ENCODE measurements around the gene GSTA1.
"Not testable (repeated sequence)": the region's sequence is repeated elsewhere in the genome, so short reads cannot be mapped to it uniquely, and the experiment has no call there.

Gene GSTA1

GRCh38 chr6:52829046-52829817 is 25.6 kb upstream of the GSTA1 start:
- DNase-seq (ENCODE audit: low read depth in 1 of 2, low spot score in 1 of 2) = no peak
- Histone ChIP-seq H3K27ac (replicated peaks) (no peak overlapping the region), H3K4me3 (replicated peaks; ENCODE audit: insufficient read depth, low read length) (no peak overlapping the region), H3K27me3 (ENCODE audit: insufficient read depth, poor library complexity, severe bottlenecking) (no peaks in the 10 kb centered on the region)
- TF ChIP-seq GABPA (IDR thresholded peaks at IDR 0.05; ENCODE audit: low read depth) (no peak), REST (IDR thresholded peaks at IDR 0.05; ENCODE audit: insufficient replicate concordance, low read depth) (no peak), SPI1 (IDR thresholded peaks at IDR 0.05; ENCODE audit: borderline replicate concordance, low read depth) (no peak), POLR2AphosphoS5 (IDR thresholded peaks at IDR 0.05; ENCODE audit: low read depth) (no peak)
- TF ChIP-seq, protein P1, sequence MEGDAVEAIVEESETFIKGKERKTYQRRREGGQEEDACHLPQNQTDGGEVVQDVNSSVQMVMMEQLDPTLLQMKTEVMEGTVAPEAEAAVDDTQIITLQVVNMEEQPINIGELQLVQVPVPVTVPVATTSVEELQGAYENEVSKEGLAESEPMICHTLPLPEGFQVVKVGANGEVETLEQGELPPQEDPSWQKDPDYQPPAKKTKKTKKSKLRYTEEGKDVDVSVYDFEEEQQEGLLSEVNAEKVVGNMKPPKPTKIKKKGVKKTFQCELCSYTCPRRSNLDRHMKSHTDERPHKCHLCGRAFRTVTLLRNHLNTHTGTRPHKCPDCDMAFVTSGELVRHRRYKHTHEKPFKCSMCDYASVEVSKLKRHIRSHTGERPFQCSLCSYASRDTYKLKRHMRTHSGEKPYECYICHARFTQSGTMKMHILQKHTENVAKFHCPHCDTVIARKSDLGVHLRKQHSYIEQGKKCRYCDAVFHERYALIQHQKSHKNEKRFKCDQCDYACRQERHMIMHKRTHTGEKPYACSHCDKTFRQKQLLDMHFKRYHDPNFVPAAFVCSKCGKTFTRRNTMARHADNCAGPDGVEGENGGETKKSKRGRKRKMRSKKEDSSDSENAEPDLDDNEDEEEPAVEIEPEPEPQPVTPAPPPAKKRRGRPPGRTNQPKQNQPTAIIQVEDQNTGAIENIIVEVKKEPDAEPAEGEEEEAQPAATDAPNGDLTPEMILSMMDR (IDR thresholded peaks at IDR 0.05; ENCODE audit: insufficient read depth, low read length) = no peak

DNA sequence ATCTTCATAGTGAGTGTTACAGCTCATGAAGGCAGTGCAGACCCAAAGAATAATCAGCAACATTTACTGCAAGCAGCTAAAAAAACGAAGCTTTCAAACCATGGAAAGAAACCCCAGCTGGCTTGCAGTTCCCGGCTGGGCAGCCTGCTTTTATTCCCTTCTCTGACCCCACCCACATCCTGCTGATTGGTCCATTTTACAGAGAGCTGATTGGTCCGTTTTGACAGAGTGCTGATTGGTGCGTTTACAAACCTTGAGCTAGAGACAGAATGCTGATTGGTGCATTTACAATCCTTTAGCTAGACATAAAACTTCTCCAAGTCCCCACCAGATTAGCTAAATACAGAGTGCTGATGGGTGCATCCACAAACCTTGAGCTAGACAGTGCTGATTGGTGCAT is 25.0 kb upstream of the GSTA1 start:
- DNase-seq (ENCODE audit: low read depth in 1 of 2, low spot score in 1 of 2); H3K27me3 ChIP-seq (ENCODE audit: insufficient read depth, poor library complexity, severe bottlenecking); H3K4me3 ChIP-seq (replicated peaks; ENCODE audit: insufficient read depth, low read length); H3K27ac ChIP-seq (replicated peaks): not testable (repeated sequence)

DNA sequence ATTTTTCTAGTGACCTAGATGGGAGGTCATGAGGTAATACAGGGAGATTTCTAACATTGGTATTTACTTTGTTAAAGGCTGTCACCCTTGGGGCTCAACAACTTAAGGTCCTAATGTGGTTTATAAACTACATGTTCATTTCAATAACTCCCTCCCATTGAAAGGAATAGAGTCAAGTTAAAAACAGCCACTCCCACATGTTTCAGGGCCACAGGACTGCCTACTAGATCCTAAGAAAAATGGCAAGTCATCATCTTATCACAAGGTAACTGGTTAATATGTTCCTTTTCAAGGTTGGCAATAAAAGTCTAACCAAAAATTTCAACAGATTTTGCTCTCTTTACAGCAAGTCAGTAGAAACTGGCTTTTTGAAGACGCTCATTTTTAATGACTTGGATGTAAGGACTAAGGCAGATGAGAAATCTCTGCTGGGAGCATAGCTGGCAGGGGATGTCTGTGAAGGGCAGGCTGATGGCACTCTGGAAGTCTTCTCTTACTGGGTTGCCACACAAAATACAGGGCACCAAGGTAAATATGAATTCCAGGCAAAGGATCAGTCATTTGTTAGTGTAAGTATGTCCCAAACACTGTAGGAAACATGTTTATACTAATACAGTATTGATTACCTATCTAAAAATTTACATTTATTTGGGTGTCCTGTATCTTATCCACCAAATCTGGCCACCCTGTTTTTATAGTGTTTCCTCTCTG is 23.6 kb upstream of the GSTA1 start:
- not testable (repeated sequence) for H3K4me3 ChIP-seq (replicated peaks; ENCODE audit: insufficient read depth, low read length); H3K27me3 ChIP-seq (ENCODE audit: insufficient read depth, poor library complexity, severe bottlenecking); H3K27ac ChIP-seq (replicated peaks); DNase-seq (ENCODE audit: low read depth in 1 of 2, low spot score in 1 of 2)

DNA sequence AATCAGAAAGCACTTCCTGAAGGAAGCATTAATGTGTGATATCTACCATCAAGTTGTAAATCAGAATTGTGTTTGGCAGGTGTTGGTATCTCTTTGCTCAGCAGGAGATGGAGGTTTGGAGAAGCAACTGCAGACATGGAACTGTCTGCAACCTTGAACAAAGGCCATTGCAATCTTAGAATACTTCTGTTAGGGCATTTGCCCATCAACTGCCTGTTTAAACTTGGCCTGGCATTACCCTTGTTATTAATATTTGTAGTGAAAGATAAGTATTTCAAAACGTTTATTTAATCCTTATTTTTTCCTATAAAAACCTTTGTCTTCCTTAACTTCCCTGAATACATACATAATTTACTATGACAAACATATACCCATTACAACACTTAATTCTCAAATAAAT is 22.9 kb upstream of the GSTA1 start:
- TF ChIP-seq SPI1 (IDR thresholded peaks at IDR 0.05; ENCODE audit: borderline replicate concordance, low read depth) (no peak), POLR2AphosphoS5 (IDR thresholded peaks at IDR 0.05; ENCODE audit: low read depth) (no peak), REST (IDR thresholded peaks at IDR 0.05; ENCODE audit: insufficient replicate concordance, low read depth) (no peak), GABPA (IDR thresholded peaks at IDR 0.05; ENCODE audit: low read depth) (no peak)
- TF ChIP-seq, protein P1 (IDR thresholded peaks at IDR 0.05; ENCODE audit: insufficient read depth, low read length) = no peak
- DNase-seq (ENCODE audit: low read depth in 1 of 2, low spot score in 1 of 2) = no peak
- Histone ChIP-seq H3K4me3 (replicated peaks; ENCODE audit: insufficient read depth, low read length) (no peak overlapping the region), H3K27ac (replicated peaks) (no peak overlapping the region), H3K27me3 (ENCODE audit: insufficient read depth, poor library complexity, severe bottlenecking) (no peaks in the 10 kb centered on the region)

DNA sequence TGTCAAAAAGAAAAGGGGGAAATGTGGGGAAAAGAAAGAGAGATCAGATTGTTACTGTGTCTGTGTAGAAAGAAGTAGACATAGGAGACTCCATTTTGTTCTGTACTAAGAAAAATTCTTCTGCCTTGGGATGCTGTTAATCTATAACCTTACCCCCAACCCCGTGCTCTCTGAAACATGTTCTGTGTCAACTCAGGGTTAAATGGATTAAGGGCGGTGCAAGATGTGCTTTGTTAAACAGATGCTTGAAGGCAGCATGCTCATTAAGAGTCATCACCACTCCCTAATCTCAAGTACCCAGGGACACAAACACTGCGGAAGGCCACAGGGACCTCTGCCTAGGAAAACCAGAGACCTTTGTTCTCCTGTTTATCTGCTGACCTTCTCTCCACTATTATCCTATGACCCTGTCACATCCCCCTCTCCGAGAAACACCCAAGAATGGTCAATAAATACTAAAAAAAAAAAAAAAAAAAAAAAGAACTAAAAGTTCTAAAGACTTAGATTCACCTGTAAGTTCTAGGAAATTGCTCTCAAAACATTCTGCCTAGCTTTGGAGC is 22.4 kb upstream of the GSTA1 start:
- not testable (repeated sequence) for H3K27ac ChIP-seq (replicated peaks); H3K27me3 ChIP-seq (ENCODE audit: insufficient read depth, poor library complexity, severe bottlenecking); H3K4me3 ChIP-seq (replicated peaks; ENCODE audit: insufficient read depth, low read length); DNase-seq (ENCODE audit: low read depth in 1 of 2, low spot score in 1 of 2)

GRCh38 chr6:52825270-52825793 is 21.7 kb upstream of the GSTA1 start:
- not testable (repeated sequence) for H3K4me3 ChIP-seq (replicated peaks; ENCODE audit: insufficient read depth, low read length); H3K27ac ChIP-seq (replicated peaks); DNase-seq (ENCODE audit: low read depth in 1 of 2, low spot score in 1 of 2); H3K27me3 ChIP-seq (ENCODE audit: insufficient read depth, poor library complexity, severe bottlenecking)

Measured in HL-60 (cell line).